Parietal lobe (tissue), 2 donors: ENCODE results near the gene PFKFB1. TPM values are rescaled to one million over a fixed set of nuclear protein-coding genes. Genes with fewer than 3 reads are reported as not detected.

Experiments
- small RNA-seq: library from RNA; depleted of rRNA; stranded (forward); fragments of <200 nt; gene quantifications from one replicate; pipeline ENCODE3, GENCODE V24; 2014; ENCODE audit warnings: low replicate concordance
- total RNA-seq: library from RNA; depleted of rRNA; stranded (reverse); fragments of >200 nt; gene quantifications from one replicate; pipeline ENCODE4 v1.2.3, GENCODE V29; 2014

Gene PFKFB1
- total RNA-seq, result 0.31 TPM

DNA sequence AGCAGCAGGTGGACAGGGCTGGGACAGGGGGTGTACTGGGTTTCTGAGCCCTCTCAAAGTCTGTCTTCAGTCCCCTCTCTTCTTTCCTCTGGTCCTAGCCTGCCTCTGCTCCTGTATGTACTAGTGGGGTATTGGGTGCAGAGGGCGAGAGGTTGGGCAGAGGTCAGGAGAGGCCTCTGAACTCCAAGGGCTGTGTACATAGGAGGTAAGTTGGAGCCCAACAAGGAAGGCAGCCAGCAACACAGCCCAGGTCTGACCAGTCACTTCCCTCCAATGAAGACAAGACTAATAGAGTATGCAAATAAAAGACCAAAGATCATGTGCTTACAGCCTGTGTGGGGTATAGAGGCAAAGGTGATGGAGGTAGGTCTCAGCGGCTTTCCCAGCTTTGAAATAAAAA, at the start of gene PFKFB1:
Gene PFKFB1, minus strand, starts transcription at position 90 of the 400 bp plus-strand sequence. CDS start 181 bp downstream, outside the sequence.

DNA sequence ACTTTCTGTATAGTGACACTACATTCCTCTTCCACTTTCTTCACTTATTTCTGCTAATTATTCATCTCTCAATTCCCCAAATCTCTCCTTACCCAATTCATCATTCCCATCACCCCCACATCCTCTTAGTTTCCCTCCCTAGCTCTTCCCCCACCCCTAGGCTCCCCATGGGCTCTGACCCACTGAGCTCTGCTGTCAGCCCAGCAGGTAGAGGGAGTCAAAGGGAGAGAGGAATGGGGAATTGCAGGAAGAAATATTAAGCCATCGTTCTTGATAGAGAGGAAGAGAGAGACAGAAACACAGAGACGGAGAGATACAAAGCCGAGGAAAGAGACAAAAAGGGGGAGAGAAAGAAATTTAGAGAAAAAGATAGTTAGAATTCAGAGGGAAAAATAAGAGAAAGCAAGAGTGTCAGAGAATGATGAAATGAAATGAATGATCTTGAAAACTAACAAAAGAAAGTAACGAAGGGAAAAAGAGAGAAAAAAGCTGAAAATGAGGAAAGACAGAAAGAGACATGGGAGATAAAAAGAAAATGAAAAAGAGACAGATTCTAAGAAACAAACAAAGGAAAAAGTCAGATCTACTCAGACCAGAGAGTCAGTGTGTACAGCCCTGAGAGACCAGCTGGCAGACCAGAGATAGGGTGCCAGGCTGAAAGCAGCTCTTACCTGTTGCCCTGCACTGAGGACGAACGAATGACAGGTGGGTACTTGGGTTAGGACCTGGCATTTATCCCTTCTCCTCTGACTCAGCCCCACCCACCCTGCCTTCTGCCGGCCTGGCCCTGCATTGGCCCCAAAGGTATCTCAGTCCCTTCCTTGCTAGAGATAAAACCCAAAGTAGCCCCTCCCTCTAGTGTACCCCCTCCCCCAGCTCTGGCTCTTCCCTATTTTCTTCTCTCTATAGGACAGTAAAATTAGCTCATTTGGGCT, 36.5 kb upstream of the PFKFB1 start, which contains the start of gene ALAS2:
Gene ALAS2, minus strand, starts transcription at position 707 of the 935 bp plus-strand sequence. CDS start 4,977 bp downstream, outside the sequence.

DNA sequence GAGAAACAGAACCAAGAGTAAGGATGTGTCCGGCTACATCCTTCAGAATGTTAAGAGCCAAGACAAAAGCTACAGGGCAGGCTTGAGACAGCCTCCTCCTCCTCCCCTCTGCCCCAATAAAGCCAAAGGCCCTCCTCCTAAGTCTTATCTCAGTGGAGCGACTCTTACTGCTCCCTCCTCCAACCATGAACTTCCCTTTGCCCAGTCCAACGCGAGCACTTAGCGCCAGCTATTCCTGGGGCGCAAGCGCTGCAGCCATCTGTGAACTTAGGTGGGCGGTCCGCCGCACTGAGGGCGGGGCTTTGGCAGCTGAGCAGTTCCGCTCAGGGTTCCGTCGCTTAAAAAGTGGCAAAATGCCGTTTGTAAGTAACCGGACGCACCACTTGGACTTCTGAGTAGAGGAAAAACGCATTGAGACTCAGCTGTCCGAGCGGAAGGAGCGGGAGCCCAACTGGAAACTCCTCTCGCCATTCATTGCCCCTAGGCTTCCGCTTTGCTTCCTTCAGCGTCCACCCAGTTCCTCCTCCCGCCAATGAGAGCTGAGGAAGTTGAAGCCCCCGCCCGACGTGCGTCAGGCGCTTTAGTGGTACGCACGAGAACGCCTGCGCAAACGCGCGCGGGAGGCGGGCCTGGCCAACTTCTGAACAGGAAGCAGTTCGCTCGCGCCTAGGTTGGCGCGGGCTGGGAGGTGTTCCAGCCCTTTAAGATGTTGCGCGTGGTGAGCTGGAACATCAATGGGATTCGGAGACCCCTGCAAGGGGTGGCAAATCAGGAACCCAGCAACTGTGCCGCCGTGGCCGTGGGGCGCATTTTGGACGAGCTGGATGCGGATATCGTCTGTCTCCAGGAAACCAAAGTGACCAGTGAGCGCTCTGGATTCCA, 6.0 kb upstream of the PFKFB1 start, which contains the start of gene APEX2:
Gene APEX2, plus strand, starts transcription at position 647 of the 882 bp plus-strand sequence. Its CDS starts 60 bp downstream, at position 707.

DNA sequence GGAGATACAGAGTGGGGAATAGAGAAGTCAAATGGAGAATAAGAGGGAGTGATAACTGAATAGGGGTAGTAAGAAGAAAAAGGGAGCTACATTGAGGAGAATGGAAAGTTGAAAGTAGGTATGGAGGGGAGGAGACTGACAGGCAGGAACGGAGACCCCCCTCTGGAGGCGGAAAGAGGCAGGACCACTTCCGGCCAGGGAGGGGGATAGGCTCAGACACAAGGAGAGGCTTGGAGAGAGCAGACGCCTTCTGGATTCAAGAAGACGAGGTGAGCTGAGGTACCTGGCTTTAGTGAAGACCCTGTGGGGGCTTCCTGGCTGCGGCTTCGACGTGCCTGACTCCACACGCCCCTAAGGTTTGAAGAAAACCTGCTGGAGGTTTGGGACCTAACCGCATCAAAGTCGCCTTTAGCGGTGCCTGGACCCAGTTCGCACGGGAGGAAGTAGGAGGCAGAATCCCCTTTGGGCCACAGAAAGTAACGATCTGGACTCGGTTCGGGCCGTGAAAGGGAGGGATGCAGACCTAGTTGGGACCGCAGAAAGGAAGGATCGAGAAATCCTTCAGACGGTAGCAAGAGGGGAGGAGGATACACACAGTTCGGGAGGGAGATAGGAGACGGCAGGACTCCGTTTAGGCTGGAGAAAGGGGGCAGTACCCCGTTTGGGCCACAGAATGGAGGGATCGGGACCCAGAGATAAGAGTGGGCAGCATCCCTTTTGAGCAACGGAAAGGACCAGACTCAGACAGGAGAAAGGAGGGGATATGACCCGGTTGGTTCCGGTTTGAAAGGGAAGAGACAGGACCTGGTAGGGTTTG, 73.2 kb downstream of the PFKFB1 start, which contains the start of gene TRO:
Gene TRO, plus strand, starts transcription at position 215 of the 817 bp plus-strand sequence. CDS start 1,423 bp downstream, outside the sequence.

Small RNA genes lying within 50 kb of the gene (small RNA-seq; reads per million reads assigned to genes)
- gene RF00614, result not detected

Other genes starting within 250 kb of the PFKFB1 start
- not detected for gene ITIH6, start 195.9 kb downstream of the PFKFB1 start, total RNA-seq
- gene MAGED2, start 186.4 kb downstream of the PFKFB1 start, total RNA-seq, result 218 TPM
- 119 TPM for gene TRO, start 73.4 kb downstream of the PFKFB1 start, total RNA-seq
- gene APEX2, start 6.2 kb upstream of the PFKFB1 start, total RNA-seq, result 2.2 TPM
- 16.0 TPM for gene ALAS2, start 36.8 kb upstream of the PFKFB1 start, total RNA-seq
- gene PAGE2B, start 80.8 kb upstream of the PFKFB1 start, total RNA-seq, result not detected
- gene PAGE2, start 94.8 kb upstream of the PFKFB1 start, total RNA-seq, result not detected
- not detected for gene PAGE5, start 226.2 kb upstream of the PFKFB1 start, total RNA-seq